ENCODE measurements around the gene SMU1.

DNA sequence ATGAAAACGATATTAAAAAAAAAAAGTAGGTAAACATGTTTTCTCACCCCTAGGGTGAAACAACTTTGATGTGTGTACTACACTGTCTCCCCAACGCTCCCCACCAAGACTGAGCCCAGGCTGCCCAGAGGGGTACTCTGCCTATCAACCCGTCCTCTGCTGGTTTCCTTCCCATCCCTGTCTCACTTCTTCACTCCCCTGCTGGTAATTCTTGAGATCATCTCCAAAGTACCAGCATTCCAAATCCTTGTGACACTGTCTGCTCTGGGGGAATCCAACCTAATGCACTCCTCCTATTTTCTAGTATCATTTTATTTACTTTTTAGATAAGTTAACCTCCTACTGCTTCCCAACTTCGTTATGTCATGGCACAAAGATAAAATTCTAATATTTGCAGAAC, 68.7 kb downstream of the SMU1 start:
- TF ChIP-seq, protein P1, sequence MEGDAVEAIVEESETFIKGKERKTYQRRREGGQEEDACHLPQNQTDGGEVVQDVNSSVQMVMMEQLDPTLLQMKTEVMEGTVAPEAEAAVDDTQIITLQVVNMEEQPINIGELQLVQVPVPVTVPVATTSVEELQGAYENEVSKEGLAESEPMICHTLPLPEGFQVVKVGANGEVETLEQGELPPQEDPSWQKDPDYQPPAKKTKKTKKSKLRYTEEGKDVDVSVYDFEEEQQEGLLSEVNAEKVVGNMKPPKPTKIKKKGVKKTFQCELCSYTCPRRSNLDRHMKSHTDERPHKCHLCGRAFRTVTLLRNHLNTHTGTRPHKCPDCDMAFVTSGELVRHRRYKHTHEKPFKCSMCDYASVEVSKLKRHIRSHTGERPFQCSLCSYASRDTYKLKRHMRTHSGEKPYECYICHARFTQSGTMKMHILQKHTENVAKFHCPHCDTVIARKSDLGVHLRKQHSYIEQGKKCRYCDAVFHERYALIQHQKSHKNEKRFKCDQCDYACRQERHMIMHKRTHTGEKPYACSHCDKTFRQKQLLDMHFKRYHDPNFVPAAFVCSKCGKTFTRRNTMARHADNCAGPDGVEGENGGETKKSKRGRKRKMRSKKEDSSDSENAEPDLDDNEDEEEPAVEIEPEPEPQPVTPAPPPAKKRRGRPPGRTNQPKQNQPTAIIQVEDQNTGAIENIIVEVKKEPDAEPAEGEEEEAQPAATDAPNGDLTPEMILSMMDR (IDR thresholded peaks at IDR 0.05) = no peak
- no peak for TF ChIP-seq POLR2AphosphoS5 (IDR thresholded peaks at IDR 0.05)
